ENCODE data around the gene DNM1. TPM values are rescaled to one million over a fixed set of nuclear protein-coding genes. Genes with fewer than 3 reads are reported as not detected.

Gene DNM1
- total and polyA plus RNA-seq, 3 donors from 2014 or later: 8.0 to 10.7 (median 9.8) TPM

DNA sequence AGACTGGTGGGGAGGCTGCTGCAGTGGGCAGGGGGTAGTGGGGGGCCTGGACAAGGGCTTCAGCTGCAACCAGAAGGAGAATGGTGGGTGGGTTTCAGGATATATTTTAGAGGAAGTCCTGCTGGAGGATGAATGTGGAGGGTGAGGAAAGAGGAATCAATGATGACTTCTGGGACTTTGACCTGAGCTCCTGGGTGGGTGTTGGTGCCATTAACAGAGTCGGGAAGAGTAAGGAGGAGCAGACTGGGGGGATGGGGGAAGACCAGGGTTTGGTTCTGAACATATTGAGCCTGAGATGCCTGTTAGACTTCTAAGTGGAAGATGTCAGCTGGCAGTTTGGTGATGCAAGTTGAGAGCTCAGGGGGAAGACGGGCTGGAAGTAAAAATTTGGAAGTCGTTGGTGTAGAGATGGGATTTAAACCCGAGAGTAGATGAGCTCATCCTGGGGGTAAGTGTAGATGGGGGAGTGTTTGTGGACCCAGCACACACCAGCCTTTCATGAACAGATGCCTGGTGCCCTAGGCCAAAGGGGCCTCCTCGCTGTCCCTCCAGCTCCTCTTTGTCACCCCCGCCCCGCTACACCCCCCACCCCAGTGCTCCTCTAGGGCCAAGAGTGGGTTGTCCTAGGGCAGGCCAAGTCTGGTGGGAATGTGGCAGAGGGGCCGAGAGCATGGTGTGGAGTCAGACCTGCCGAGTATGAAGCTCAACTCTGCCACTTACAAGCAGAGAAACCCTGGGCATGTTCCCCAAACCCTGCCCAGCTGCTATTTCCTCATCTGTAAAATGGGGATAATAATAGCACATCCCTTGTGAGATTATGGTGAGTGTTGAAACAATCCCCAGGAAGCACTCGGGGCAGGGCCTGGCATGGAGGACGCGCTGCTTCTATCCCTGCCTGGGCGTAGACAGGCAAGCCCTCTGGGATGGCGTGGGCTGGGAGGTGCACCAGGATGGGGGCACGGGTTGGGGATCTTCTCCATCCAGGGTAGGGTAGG, 4.0 kb downstream of the DNM1 start:
- Histone ChIP-seq H3K4me1 (no peaks in the 10 kb centered on the region), H3K27ac (no peak overlapping the region), H3K36me3 (ENCODE audit: low read depth, missing control alignments) (no peaks in the 10 kb centered on the region), H3K27me3 (no peaks in the 10 kb centered on the region), H3K9me3 (no peaks in the 10 kb centered on the region), H3K4me3 (no peak overlapping the region)
- intact Hi-C loops (cut with DNase I; ENCODE audit: low total_unique reads): no loop called here
- 84% methylated on average over 10 to 15 of the region's 15 CpGs for WGBS, 2 donors
- TF ChIP-seq, protein P1, sequence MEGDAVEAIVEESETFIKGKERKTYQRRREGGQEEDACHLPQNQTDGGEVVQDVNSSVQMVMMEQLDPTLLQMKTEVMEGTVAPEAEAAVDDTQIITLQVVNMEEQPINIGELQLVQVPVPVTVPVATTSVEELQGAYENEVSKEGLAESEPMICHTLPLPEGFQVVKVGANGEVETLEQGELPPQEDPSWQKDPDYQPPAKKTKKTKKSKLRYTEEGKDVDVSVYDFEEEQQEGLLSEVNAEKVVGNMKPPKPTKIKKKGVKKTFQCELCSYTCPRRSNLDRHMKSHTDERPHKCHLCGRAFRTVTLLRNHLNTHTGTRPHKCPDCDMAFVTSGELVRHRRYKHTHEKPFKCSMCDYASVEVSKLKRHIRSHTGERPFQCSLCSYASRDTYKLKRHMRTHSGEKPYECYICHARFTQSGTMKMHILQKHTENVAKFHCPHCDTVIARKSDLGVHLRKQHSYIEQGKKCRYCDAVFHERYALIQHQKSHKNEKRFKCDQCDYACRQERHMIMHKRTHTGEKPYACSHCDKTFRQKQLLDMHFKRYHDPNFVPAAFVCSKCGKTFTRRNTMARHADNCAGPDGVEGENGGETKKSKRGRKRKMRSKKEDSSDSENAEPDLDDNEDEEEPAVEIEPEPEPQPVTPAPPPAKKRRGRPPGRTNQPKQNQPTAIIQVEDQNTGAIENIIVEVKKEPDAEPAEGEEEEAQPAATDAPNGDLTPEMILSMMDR (IDR thresholded peaks at IDR 0.05): no peak
- no peak for TF ChIP-seq POLR2A (IDR thresholded peaks at IDR 0.05)
- no peak for DNase-seq

- intact Hi-C loops (cut with DNase I; ENCODE audit: low total_unique reads): no loop called here
- WGBS, 2 donors: 84 to 87% methylated on average over 7 of the region's 7 CpGs
- no peak for TF ChIP-seq POLR2A (IDR thresholded peaks at IDR 0.05)
- TF ChIP-seq, protein P1 (IDR thresholded peaks at IDR 0.05): no peak
These were observed 5.2 kb downstream of the DNM1 start for GRCh38 chr9:128208386-128208785.

GRCh38 chr9:128208946-128209669, 5.9 kb downstream of the DNM1 start:
- intact Hi-C loops (cut with DNase I; ENCODE audit: low total_unique reads): no loop called here
- TF ChIP-seq POLR2A (IDR thresholded peaks at IDR 0.05): no peak
- TF ChIP-seq, protein P1 (IDR thresholded peaks at IDR 0.05): no peak
- Histone ChIP-seq H3K36me3 (ENCODE audit: low read depth, missing control alignments) (no peaks in the 10 kb centered on the region), H3K4me3 (no peak overlapping the region), H3K4me1 (no peaks in the 10 kb centered on the region), H3K9me3 (no peaks in the 10 kb centered on the region), H3K27ac (no peak overlapping the region), H3K27me3 (no peaks in the 10 kb centered on the region)
- 76% methylated on average over 14 to 15 of the region's 15 CpGs for WGBS, 2 donors
- no peak for DNase-seq

More at GRCh38 chr9:128208386-128208785, 5.2 kb downstream of the DNM1 start:
- DNase-seq: no peak
- H3K9me3 ChIP-seq: no peaks in the 10 kb centered on the region
- no peaks in the 10 kb centered on the region for H3K27me3 ChIP-seq
- no peaks in the 10 kb centered on the region for H3K4me1 ChIP-seq
- H3K4me3 ChIP-seq: no peak overlapping the region
- H3K27ac ChIP-seq: no peak overlapping the region
- H3K36me3 ChIP-seq (ENCODE audit: low read depth, missing control alignments): no peaks in the 10 kb centered on the region

GRCh38 chr9:128211186-128211980, 8.2 kb downstream of the DNM1 start:
- Histone ChIP-seq H3K27ac (no peak overlapping the region), H3K4me3 (no peak overlapping the region), H3K36me3 (ENCODE audit: low read depth, missing control alignments) (no peaks in the 10 kb centered on the region), H3K9me3 (no peaks in the 10 kb centered on the region), H3K27me3 (no peaks in the 10 kb centered on the region), H3K4me1 (no peaks in the 10 kb centered on the region)
- TF ChIP-seq, protein P1 (IDR thresholded peaks at IDR 0.05): no peak
- no peak for TF ChIP-seq POLR2A (IDR thresholded peaks at IDR 0.05)
- intact Hi-C loops (cut with DNase I; ENCODE audit: low total_unique reads): no loop called here
- DNase-seq: no peak
- 71 to 74% methylated on average over 12 of the region's 12 CpGs for WGBS, 2 donors

Data from testis (tissue), 3 donors.